DMS153 (cell line): ENCODE data around the gene GCNT4.

Experiments
- DNase-seq: peaks from one replicate; lab custom pipeline; 2025; lab: John Stamatoyannopoulos, UW

Gene GCNT4

GRCh38 chr5:75051217-75051751 lies 1.1 kb downstream of the GCNT4 start:
- no peak for DNase-seq

DNA sequence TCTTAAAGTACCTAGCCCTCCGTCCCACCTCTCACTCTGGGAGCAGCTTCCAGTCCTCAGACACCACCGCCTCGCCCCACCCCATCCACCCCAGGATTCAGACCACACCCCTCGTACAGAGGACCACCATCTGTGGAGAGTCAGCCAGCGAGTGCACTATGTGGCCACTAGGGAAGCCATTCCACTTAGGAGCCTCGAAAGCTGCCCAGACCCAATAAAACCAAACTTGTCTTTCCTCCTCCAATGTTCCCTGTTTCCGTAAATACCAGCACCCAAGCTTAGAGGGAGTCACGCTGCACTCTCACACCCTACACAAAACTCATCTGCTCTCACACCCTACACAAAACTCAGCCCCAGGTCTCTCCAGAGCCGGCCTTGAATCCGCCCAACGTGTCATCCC lies 1.9 kb downstream of the GCNT4 start:
- DNase-seq, result no peak

DNA sequence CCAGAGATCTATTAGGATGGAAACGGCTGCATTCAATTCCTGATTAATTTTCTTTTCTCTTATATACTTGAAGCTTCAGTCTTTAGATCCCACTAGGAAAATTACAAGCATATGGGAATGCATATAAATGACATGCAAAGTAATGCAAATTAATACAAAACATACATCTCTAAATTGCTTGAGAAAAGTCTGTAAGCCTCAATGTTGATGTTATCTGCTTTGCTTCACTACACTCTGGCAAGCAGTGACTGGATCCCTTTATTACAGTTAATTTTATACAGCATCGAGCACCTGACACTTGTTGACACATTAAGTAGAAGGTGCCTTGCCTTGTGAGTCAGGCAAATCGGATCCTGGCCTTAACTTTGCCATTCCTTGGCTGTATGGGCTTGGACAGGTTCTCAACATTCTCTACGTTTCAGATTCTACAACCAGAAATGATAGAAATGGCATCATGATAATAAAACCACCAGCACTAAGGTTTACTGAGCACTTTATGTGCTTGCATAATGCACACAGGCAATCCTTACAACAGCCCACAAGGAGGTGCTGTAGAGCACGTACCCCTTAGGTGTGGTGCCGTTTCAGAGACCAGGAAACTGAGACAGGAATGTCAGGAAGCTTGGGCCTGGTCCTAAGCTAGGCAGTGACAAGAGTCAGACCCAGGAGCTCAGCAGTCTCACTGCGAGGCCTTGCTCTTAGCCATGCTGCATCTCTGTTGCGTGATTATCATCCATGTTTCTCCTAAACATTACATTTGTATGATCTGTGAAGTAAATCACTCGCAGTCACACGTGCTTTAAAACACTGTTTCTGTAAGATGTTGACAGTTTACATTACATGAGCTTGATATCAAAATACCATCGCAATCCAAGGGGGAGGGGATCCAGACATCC lies 2.7 kb downstream of the GCNT4 start:
- DNase-seq, result no peak

- DNase-seq, result no peak
These were observed 3.9 kb downstream of the GCNT4 start for GRCh38 chr5:75048457-75048953.

DNA sequence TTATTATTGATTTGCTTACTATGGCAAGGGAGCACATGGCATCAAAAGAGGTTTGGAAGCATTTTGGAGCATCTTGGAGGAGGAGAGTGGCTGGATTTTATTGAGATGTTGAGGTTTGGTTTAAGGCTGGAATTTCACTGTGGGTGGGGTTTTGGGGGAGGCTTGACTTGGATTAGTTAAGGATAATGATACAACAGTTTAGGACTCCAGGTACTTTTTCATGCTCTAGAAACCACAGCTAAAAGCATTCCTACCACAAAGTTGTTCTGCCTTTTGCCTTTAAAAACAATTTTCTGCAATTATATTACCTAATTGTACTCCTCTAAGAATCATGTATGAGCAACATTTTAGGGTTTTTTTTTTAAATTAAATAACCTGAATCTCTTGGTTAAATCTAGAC lies 5.0 kb downstream of the GCNT4 start:
- DNase-seq, result no peak

- DNase-seq, result no peak
These were observed 5.8 kb downstream of the GCNT4 start for GRCh38 chr5:75046366-75047142.

DNA sequence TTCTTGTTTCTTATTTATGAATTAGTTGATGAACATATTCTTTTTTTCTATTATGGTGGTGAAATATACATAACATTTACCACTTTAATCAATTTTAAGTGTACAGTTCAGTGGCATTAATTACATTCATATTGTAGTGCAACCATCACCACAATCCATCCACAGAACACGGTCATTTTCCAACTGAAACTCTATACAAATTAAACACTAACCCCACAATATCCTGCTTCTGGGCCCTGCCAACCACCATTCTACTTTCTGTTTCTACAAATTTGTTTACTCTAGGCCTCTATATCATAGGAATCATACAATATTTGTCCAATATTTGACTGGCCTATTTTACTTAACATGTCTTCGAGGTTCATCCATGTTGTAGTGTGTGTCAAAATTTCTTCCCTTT lies 7.3 kb downstream of the GCNT4 start:
- DNase-seq, result no peak

- no peak for DNase-seq
These were observed 8.0 kb downstream of the GCNT4 start for GRCh38 chr5:75044406-75044805.

DNA sequence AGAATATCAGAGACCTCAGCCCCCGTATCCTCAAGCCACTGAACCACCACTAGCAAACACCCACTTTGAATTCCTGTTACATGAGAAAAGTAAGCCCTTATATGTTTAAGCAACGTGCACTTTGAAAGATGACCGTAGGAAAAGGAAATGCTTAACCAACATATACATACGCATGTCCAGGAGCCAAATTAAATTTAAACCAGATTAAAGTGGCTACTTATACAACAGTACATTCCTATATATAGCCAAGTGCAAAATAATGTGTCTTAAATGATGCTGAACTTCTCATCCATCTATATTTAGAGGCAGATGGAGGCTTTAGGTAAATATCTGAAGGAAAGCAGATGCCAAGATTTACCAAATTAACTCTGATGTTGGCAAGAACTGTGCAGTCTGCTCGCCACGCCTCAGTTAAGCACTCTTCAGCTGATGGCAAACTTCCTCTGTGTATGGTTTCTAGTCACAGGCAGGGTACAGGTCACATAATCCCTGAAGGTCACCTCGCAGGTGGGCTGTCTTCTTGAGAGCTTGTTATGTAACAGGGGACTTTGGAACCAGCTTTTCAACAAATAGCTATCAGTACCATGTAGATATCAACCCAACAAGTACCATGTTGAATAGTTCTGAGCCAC lies 8.6 kb downstream of the GCNT4 start:
- DNase-seq, result no peak

- DNase-seq, result no peak
These were observed 9.8 kb downstream of the GCNT4 start for GRCh38 chr5:75042522-75042921.

DNA sequence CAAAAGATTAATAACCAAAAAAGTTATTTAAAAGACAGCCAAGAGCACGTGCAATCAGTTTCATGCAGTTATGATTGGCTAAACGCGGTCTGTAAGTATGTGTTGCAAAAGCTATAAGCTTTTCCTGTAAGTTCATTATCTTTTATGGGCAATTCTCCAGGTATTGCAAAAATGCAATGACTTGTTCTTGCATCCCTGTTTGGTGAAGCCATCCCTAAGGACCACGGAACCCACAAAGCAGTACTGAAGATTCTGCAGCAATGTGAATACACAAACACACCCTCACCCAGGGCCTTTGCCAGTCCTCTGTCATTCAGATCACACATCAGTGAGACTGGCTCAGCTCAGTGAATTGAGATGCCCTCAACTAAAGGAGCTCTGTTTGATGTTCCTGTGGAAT lies 11.4 kb downstream of the GCNT4 start:
- DNase-seq, result no peak

GRCh38 chr5:75037106-75037505 lies 15.3 kb downstream of the GCNT4 start:
- DNase-seq, result no peak

DNA sequence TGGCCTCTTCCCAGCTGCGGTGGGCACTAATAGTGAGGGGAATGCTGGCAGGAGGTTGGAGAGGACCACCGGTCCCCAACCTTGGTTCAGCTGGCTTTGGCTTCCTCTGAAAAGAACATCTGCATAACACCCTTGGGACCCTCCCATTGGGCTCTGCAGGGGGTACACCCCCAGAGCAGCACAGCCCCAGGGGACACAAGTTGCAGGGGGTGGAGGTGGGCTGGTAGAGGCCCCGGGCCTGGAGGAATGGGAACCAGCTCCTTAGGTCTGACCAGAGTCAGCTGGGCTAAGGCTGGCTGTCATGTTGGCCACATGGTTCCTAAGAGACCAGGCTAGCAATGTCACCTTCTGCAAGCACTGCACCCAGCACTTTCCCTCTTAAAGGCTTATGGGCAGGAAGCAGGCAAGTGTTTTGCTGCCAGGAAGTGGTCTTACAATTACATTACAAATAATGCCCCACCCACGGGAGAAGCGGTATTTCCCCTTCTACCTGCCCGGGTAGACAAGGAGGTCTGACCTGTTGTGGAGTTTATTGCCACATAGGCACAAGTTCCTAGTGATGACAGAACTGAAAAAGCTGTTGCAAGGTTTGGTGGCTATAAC lies 18.1 kb downstream of the GCNT4 start:
- DNase-seq, result no peak

GRCh38 chr5:75031366-75031765 lies 21.0 kb downstream of the GCNT4 start:
- no peak for DNase-seq

GRCh38 chr5:75028090-75028489 lies 24.3 kb downstream of the GCNT4 start:
- no peak for DNase-seq

GRCh38 chr5:75023368-75024159 lies 28.8 kb downstream of the GCNT4 start:
- DNase-seq, result no peak

GRCh38 chr5:75021800-75022199 lies 30.6 kb downstream of the GCNT4 start:
- DNase-seq, result no peak

GRCh38 chr5:75021219-75021618 lies 31.1 kb downstream of the GCNT4 start:
- no peak for DNase-seq

- DNase-seq, result no peak
These were observed 32.2 kb downstream of the GCNT4 start for GRCh38 chr5:75020016-75020656.

GRCh38 chr5:75018805-75019587 lies 33.4 kb downstream of the GCNT4 start:
- no peak for DNase-seq
